Activated T-helper 17 cell treated with anti-CD3 and anti-CD28 coated beads, Interleukin-2, amount 50 U/mL, for 72 hours (primary cell): ENCODE results near the gene C10orf71. TPM values are rescaled to one million over a fixed set of nuclear protein-coding genes. Genes with fewer than 3 reads are reported as not detected.

Experiments used
- ATAC-seq: fragments of 150-1000 bp; cut with Tn5 transposase; replicated peaks from 2 replicates; pipeline ENCODE4 v1.10.0; 2021; ENCODE audit warnings: mild to moderate bottlenecking, moderate library complexity
- H3K27ac Mint-ChIP-seq: one replicate; pipeline ENCODE4 v1.8.0; 2022; ENCODE audit warnings: mixed read lengths
- H3K27me3 Mint-ChIP-seq: one replicate; pipeline ENCODE4 v1.8.0; 2022; ENCODE audit warnings: mixed read lengths
- H3K36me3 Mint-ChIP-seq: one replicate; pipeline ENCODE4 v1.8.0; 2022; ENCODE audit warnings: low read depth, mild to moderate bottlenecking, mixed read lengths
- H3K4me1 Mint-ChIP-seq: one replicate; pipeline ENCODE4 v1.8.0; 2022; ENCODE audit warnings: mixed read lengths
- H3K4me3 Mint-ChIP-seq: one replicate; pipeline ENCODE4 v1.8.0; 2022; ENCODE audit warnings: mild to moderate bottlenecking, mixed read lengths
- H3K9me3 Mint-ChIP-seq: one replicate; pipeline ENCODE4 v1.8.0; 2022; ENCODE audit warnings: mixed read lengths
- total RNA-seq, 2 donors: library from RNA; stranded (reverse); gene quantifications; one replicate each; pipeline ENCODE4 v1.2.3, GENCODE V29; 2022

The C10orf71 gene
- total RNA-seq, 2 donors from 2014 or later = not detected

GRCh38 chr10:49296382-49296781, 2.6 kb upstream of the C10orf71 start:
- no peak for ATAC-seq
- Mint-ChIP-seq H3K36me3 (no peaks in the 10 kb centered on the region), H3K9me3 (no peaks in the 10 kb centered on the region), H3K4me3 (no peak overlapping the region), H3K27ac (no peak overlapping the region), H3K27me3 (peaks cover 5% of the 10 kb centered on the region), H3K4me1 (peaks cover 4% of the 10 kb centered on the region)

- Mint-ChIP-seq H3K4me1 (peaks cover 4% of the 10 kb centered on the region), H3K9me3 (no peaks in the 10 kb centered on the region), H3K27ac (no peak overlapping the region), H3K36me3 (no peaks in the 10 kb centered on the region), H3K4me3 (no peak overlapping the region), H3K27me3 (peaks cover 5% of the 10 kb centered on the region)
- no peak for ATAC-seq
These were observed 2.1 kb upstream of the C10orf71 start for GRCh38 chr10:49296836-49297235.

GRCh38 chr10:49297818-49298670, 926 bp upstream of the C10orf71 start:
- H3K4me1 Mint-ChIP-seq = peaks cover 4% of the 10 kb centered on the region
- H3K27me3 Mint-ChIP-seq = peaks cover 2% of the 10 kb centered on the region
- no peak overlapping the region for H3K27ac Mint-ChIP-seq
- no peak overlapping the region for H3K4me3 Mint-ChIP-seq
- ATAC-seq = no peak
- H3K36me3 Mint-ChIP-seq = no peaks in the 10 kb centered on the region
- H3K9me3 Mint-ChIP-seq = no peaks in the 10 kb centered on the region

- Mint-ChIP-seq H3K4me3 (no peak overlapping the region), H3K36me3 (no peaks in the 10 kb centered on the region)
These were observed 343 bp upstream of the C10orf71 start for GRCh38 chr10:49298671-49298982.

GRCh38 chr10:49299816-49300139, 808 bp downstream of the C10orf71 start:
- H3K27ac Mint-ChIP-seq = no peak overlapping the region
- H3K4me3 Mint-ChIP-seq = no peak overlapping the region
- no peak for ATAC-seq
- H3K4me1 Mint-ChIP-seq = peaks cover 4% of the 10 kb centered on the region
- H3K36me3 Mint-ChIP-seq = no peaks in the 10 kb centered on the region
- no peaks in the 10 kb centered on the region for H3K9me3 Mint-ChIP-seq
- no peaks in the 10 kb centered on the region for H3K27me3 Mint-ChIP-seq

More at GRCh38 chr10:49298671-49298982, 343 bp upstream of the C10orf71 start:
- H3K27ac Mint-ChIP-seq = no peak overlapping the region
- no peaks in the 10 kb centered on the region for H3K27me3 Mint-ChIP-seq
- H3K4me1 Mint-ChIP-seq = peaks cover 4% of the 10 kb centered on the region
- no peaks in the 10 kb centered on the region for H3K9me3 Mint-ChIP-seq
- ATAC-seq = no peak

- Mint-ChIP-seq H3K4me3 (no peak overlapping the region), H3K36me3 (no peaks in the 10 kb centered on the region), H3K4me1 (peaks cover 4% of the 10 kb centered on the region), H3K27ac (no peak overlapping the region), H3K27me3 (no peaks in the 10 kb centered on the region), H3K9me3 (no peaks in the 10 kb centered on the region)
- no peak for ATAC-seq
These were observed 1.4 kb downstream of the C10orf71 start for GRCh38 chr10:49300140-49300974.

GRCh38 chr10:49301302-49301701, 2.3 kb downstream of the C10orf71 start:
- H3K27ac Mint-ChIP-seq = no peak overlapping the region
- H3K36me3 Mint-ChIP-seq = no peaks in the 10 kb centered on the region
- no peaks in the 10 kb centered on the region for H3K4me1 Mint-ChIP-seq
- no peak for ATAC-seq
- H3K4me3 Mint-ChIP-seq = no peak overlapping the region
- H3K27me3 Mint-ChIP-seq = no peaks in the 10 kb centered on the region
- no peaks in the 10 kb centered on the region for H3K9me3 Mint-ChIP-seq

- no peaks in the 10 kb centered on the region for H3K9me3 Mint-ChIP-seq
- H3K36me3 Mint-ChIP-seq = no peaks in the 10 kb centered on the region
- no peak overlapping the region for H3K27ac Mint-ChIP-seq
- H3K4me1 Mint-ChIP-seq = no peaks in the 10 kb centered on the region
- no peaks in the 10 kb centered on the region for H3K27me3 Mint-ChIP-seq
- no peak overlapping the region for H3K4me3 Mint-ChIP-seq
- no peak for ATAC-seq
These were observed 3.1 kb downstream of the C10orf71 start for GRCh38 chr10:49302088-49302487.

GRCh38 chr10:49303711-49304110, 4.7 kb downstream of the C10orf71 start:
- Mint-ChIP-seq H3K4me1 (no peaks in the 10 kb centered on the region), H3K27me3 (no peaks in the 10 kb centered on the region), H3K36me3 (no peaks in the 10 kb centered on the region), H3K27ac (no peak overlapping the region), H3K4me3 (no peak overlapping the region), H3K9me3 (no peaks in the 10 kb centered on the region)
- ATAC-seq = no peak

GRCh38 chr10:49304137-49304536, 5.2 kb downstream of the C10orf71 start:
- no peak overlapping the region for H3K27ac Mint-ChIP-seq
- no peaks in the 10 kb centered on the region for H3K27me3 Mint-ChIP-seq
- ATAC-seq = no peak
- no peaks in the 10 kb centered on the region for H3K9me3 Mint-ChIP-seq
- no peaks in the 10 kb centered on the region for H3K36me3 Mint-ChIP-seq
- no peak overlapping the region for H3K4me3 Mint-ChIP-seq
- H3K4me1 Mint-ChIP-seq = no peaks in the 10 kb centered on the region

GRCh38 chr10:49307921-49308320, 9.0 kb downstream of the C10orf71 start:
- Mint-ChIP-seq H3K27ac (no peak overlapping the region), H3K27me3 (no peaks in the 10 kb centered on the region), H3K36me3 (no peaks in the 10 kb centered on the region), H3K9me3 (no peaks in the 10 kb centered on the region), H3K4me3 (no peak overlapping the region), H3K4me1 (peaks cover 11% of the 10 kb centered on the region)
- ATAC-seq = no peak

GRCh38 chr10:49308881-49309280, 9.9 kb downstream of the C10orf71 start:
- no peaks in the 10 kb centered on the region for H3K9me3 Mint-ChIP-seq
- H3K4me1 Mint-ChIP-seq = peaks cover 11% of the 10 kb centered on the region
- no peak for ATAC-seq
- H3K36me3 Mint-ChIP-seq = no peaks in the 10 kb centered on the region
- no peak overlapping the region for H3K27ac Mint-ChIP-seq
- H3K4me3 Mint-ChIP-seq = peak overlapping the region; percentile 1
- H3K27me3 Mint-ChIP-seq = no peaks in the 10 kb centered on the region

GRCh38 chr10:49309691-49310411, 10.9 kb downstream of the C10orf71 start:
- peak overlapping the region; percentile 24 for H3K27ac Mint-ChIP-seq
- no peaks in the 10 kb centered on the region for H3K36me3 Mint-ChIP-seq
- peak overlapping the region; percentile 1 for H3K4me3 Mint-ChIP-seq
- no peaks in the 10 kb centered on the region for H3K9me3 Mint-ChIP-seq
- no peaks in the 10 kb centered on the region for H3K27me3 Mint-ChIP-seq
- ATAC-seq = peak; percentile 65
- peaks cover 11% of the 10 kb centered on the region for H3K4me1 Mint-ChIP-seq

- peak; percentile 94 for ATAC-seq
- H3K9me3 Mint-ChIP-seq = no peaks in the 10 kb centered on the region
- peak overlapping the region; percentile 1 for H3K4me3 Mint-ChIP-seq
- no peaks in the 10 kb centered on the region for H3K27me3 Mint-ChIP-seq
- peaks cover 11% of the 10 kb centered on the region for H3K4me1 Mint-ChIP-seq
- H3K27ac Mint-ChIP-seq = peak overlapping the region; percentile 24
- no peaks in the 10 kb centered on the region for H3K36me3 Mint-ChIP-seq
These were observed 11.5 kb downstream of the C10orf71 start for GRCh38 chr10:49310460-49310859.
